Measurements from ENCODE around the gene LTBP2.

DNA sequence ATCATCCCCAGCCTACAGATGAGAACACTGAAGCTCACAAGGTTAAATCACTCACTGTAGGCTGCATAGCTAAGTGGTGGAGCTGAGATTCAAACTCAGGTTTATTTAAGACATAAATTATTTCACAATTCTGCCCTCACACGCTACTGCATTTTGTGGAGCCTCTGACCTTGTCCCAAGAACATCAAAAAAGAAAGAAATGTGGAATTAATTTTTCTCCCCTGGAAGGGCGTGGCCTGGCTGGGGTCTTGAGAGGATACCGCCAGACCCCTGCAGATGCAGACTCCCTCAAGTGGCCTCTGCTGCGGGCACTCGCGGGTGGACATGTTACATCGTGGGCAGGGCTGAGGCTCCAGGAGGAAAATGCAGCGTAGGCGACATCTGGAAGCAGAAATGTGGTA lies 40.6 kb downstream of the LTBP2 start:
- TF ChIP-seq, protein P1, sequence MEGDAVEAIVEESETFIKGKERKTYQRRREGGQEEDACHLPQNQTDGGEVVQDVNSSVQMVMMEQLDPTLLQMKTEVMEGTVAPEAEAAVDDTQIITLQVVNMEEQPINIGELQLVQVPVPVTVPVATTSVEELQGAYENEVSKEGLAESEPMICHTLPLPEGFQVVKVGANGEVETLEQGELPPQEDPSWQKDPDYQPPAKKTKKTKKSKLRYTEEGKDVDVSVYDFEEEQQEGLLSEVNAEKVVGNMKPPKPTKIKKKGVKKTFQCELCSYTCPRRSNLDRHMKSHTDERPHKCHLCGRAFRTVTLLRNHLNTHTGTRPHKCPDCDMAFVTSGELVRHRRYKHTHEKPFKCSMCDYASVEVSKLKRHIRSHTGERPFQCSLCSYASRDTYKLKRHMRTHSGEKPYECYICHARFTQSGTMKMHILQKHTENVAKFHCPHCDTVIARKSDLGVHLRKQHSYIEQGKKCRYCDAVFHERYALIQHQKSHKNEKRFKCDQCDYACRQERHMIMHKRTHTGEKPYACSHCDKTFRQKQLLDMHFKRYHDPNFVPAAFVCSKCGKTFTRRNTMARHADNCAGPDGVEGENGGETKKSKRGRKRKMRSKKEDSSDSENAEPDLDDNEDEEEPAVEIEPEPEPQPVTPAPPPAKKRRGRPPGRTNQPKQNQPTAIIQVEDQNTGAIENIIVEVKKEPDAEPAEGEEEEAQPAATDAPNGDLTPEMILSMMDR (IDR thresholded peaks at IDR 0.05; ENCODE audit: low read length) = no peak
- no peak for TF ChIP-seq EZH2 (optimal IDR thresholded peaks at IDR 0.05; ENCODE audit: low read depth, low read length)

All from MM.1S (cell line).